PC-9 (cell line): ENCODE measurements around the gene CENPM.

Source experiments
- CTCF ChIP-seq: fragments of 200-600 bp; sonication (generic); conservative IDR thresholded peaks from 2 replicates; pipeline ENCODE4 v1.6.1; 2017; ENCODE audit warnings: mixed run types, antibody characterized with exemption, mild to moderate bottlenecking, moderate library complexity
- EZH2 ChIP-seq: fragments of 200-600 bp; sonication (generic); IDR thresholded peaks from 2 replicates; pipeline ENCODE4 v1.8.0; 2017; ENCODE audit warnings: antibody characterized with exemption, low read depth

- peak; percentile 73 for TF ChIP-seq CTCF
- no peak for TF ChIP-seq EZH2
Observed at GRCh38 chr22:41966607-41967240, 19.8 kb upstream of the CENPM start.
